ENCODE data around the gene LIMCH1. TPM values are rescaled to one million over a fixed set of nuclear protein-coding genes. Genes with fewer than 3 reads are reported as not detected.
"Not testable (repeated sequence)": the region's sequence is repeated elsewhere in the genome, so short reads cannot be mapped to it uniquely, and the experiment has no call there.

The LIMCH1 gene, protein sequence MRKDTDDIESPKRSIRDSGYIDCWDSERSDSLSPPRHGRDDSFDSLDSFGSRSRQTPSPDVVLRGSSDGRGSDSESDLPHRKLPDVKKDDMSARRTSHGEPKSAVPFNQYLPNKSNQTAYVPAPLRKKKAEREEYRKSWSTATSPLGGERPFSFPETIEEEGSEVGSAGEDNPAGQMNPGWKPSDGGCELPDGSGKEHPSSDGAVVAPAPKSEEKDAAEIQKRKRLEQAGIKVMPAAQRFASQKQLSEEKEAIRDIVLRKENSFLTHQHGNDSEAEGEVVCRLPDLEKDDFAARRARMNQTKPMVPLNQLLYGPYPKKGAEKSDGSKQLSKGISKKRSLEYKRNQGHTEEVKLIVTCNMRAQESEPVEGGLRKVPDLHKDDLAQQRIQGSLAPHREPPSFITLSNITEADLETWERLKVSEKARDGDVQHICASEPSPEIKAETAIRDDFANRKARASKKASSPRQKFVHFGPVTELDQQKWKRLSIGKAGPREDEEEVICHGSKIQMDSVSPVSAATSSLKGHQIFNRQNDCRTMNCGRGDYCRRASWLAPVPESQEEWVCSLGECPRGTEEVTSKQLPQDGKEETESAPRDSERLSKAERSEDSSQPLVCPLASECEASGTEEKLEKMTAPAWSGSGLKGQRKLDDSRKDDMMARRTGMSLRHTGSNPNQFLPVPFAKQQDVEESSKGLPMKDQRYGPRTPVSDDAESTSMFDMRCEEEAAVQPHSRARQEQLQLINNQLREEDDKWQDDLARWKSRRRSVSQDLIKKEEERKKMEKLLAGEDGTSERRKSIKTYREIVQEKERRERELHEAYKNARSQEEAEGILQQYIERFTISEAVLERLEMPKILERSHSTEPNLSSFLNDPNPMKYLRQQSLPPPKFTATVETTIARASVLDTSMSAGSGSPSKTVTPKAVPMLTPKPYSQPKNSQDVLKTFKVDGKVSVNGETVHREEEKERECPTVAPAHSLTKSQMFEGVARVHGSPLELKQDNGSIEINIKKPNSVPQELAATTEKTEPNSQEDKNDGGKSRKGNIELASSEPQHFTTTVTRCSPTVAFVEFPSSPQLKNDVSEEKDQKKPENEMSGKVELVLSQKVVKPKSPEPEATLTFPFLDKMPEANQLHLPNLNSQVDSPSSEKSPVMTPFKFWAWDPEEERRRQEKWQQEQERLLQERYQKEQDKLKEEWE (N-terminal part only)
- total RNA-seq (ENCODE audit: unreplicated experiment) = 257 TPM
- long read RNA-seq, full-length matches to known transcripts = 1 of 75 reads
- long read RNA-seq, partial matches to known transcripts = 62 of 75 reads
- long read RNA-seq, other reads (novel, unspliced or antisense) = 12 of 75 reads

DNA sequence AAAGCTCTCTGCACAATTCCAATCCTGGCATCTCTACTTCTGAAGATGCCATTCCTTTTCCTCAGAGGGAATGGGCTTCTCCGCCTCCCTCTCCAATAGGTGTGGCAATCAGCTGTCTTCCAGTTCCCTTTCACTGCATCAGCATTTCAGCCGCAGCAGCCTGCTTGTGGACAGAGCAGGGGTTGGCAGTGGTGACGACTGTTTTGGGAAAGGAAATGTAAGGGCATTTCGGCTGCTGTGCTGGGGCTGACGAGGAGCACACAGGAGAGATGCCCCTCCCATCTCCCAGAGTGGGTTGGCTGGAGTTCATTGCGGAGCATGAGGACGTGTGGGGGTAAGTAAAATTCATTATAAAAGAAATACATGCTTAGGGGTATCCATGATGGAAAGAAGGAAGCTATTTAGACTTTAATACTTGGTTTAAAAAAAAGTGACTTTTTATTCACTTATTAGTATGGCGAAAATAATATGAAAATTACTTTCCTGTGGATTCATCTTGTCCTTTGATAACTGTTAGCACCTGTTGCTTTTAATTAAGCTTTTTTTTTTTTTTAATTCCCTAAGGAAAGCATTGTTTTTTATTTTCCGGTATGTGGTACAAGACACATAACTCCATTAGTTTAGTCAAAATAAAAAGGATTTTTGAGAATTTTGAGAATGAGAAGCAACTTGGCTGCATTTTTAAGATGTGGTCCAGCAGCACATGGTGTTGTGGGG lies at the start of gene LIMCH1:
LIMCH1 (plus strand) TSS at position 141 of the 717 bp plus-strand sequence. CDS start 67,839 bp downstream, outside the sequence.
- TF ChIP-seq, protein P1, sequence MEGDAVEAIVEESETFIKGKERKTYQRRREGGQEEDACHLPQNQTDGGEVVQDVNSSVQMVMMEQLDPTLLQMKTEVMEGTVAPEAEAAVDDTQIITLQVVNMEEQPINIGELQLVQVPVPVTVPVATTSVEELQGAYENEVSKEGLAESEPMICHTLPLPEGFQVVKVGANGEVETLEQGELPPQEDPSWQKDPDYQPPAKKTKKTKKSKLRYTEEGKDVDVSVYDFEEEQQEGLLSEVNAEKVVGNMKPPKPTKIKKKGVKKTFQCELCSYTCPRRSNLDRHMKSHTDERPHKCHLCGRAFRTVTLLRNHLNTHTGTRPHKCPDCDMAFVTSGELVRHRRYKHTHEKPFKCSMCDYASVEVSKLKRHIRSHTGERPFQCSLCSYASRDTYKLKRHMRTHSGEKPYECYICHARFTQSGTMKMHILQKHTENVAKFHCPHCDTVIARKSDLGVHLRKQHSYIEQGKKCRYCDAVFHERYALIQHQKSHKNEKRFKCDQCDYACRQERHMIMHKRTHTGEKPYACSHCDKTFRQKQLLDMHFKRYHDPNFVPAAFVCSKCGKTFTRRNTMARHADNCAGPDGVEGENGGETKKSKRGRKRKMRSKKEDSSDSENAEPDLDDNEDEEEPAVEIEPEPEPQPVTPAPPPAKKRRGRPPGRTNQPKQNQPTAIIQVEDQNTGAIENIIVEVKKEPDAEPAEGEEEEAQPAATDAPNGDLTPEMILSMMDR (IDR thresholded peaks at IDR 0.05; ENCODE audit: unreplicated experiment) = no peak
- Mint-ChIP-seq H3K4me3 (ENCODE audit: unreplicated experiment) (peak within 1 kb of the TSS; percentile 60), H3K9me3 (ENCODE audit: unreplicated experiment) (no peaks in the 10 kb centered on the region), H3K27ac (ENCODE audit: unreplicated experiment) (peak within 1 kb of the TSS; percentile 76), H3K4me1 (ENCODE audit: unreplicated experiment) (peaks cover 86% of the 10 kb centered on the region), H3K36me3 (ENCODE audit: low read depth, unreplicated experiment) (no peaks in the 10 kb centered on the region), H3K27me3 (ENCODE audit: unreplicated experiment) (peaks cover 4% of the 10 kb centered on the region)
- no peak for DNase-seq (ENCODE audit: low spot score)

DNA sequence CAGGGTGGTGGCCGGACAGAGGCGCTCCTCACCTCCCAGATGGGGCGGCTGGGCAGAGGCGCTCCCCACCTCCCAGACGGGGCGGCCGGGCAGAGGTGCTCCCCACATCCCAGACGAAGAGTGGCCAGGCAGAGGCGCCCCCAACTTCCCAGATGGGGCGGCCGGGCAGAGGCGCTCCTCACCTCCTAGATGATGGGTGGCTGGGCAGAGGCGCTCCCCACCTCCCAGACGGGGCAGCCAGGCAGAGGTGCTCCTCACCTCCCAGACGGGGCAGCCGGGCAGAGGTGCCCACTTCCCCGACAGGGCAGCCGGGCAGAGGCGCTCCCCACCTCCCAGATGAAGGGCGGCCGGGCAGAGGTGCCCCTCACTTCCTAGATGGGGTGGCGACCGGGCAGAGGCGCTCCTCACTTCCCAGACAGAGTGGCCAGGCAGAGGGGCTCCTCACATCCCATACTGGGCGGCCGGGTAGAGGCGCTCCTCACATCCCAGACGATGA lies 46.8 kb upstream of the LIMCH1 start:
- not testable (repeated sequence) for H3K9me3 Mint-ChIP-seq (ENCODE audit: unreplicated experiment); H3K4me3 Mint-ChIP-seq (ENCODE audit: unreplicated experiment); H3K27ac Mint-ChIP-seq (ENCODE audit: unreplicated experiment); H3K27me3 Mint-ChIP-seq (ENCODE audit: unreplicated experiment); DNase-seq (ENCODE audit: low spot score); H3K4me1 Mint-ChIP-seq (ENCODE audit: unreplicated experiment)
- peaks cover 20% of the 10 kb centered on the region for H3K36me3 Mint-ChIP-seq (ENCODE audit: low read depth, unreplicated experiment)

DNA sequence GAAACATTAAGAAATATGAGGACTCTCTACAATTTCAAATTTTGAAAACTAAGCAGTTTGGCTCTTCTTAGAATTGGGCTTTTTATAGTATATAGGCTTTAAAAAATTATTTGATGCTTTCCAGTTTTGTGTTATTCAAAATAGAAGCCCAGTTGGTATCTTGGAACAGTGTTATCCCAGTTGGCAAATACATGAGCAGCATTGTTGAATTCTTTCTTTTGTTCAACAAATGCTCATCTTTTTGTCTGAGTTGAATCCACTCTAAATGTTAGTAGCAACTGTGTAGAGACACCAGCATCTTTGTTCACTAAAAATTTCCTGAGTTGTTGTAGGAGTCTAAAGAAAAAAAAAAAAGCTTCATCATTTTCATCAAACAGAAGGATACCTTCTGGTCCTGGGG lies 41.0 kb upstream of the LIMCH1 start:
- H3K9me3 Mint-ChIP-seq (ENCODE audit: unreplicated experiment) = peaks cover 6% of the 10 kb centered on the region
- H3K4me1 Mint-ChIP-seq (ENCODE audit: unreplicated experiment) = no peaks in the 10 kb centered on the region
- no peaks in the 10 kb centered on the region for H3K27me3 Mint-ChIP-seq (ENCODE audit: unreplicated experiment)
- TF ChIP-seq, protein P1 (IDR thresholded peaks at IDR 0.05; ENCODE audit: unreplicated experiment) = no peak
- no peak for DNase-seq (ENCODE audit: low spot score)
- peaks cover 41% of the 10 kb centered on the region for H3K36me3 Mint-ChIP-seq (ENCODE audit: low read depth, unreplicated experiment)
- H3K4me3 Mint-ChIP-seq (ENCODE audit: unreplicated experiment) = no peak overlapping the region
- H3K27ac Mint-ChIP-seq (ENCODE audit: unreplicated experiment) = no peak overlapping the region

DNA sequence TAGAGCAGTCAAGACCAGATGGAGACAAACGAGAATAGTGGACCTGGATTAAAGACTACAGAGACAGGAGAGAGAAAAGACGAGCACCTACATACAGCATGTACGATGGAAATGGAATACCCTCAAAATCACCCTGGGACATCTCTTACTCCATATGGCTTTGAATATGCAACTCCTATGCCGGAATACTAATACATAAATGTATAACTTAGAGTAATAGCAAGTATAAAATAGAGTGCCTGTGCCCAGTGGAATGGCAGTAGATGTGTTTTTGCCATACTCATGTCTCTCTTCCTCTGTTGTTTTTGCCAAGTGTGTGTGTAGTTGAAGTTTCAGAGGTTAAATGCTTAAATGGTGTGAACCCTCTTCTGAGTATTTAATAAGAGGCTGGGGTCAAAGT lies 39.8 kb upstream of the LIMCH1 start:
- Mint-ChIP-seq H3K27ac (ENCODE audit: unreplicated experiment) (no peak overlapping the region), H3K9me3 (ENCODE audit: unreplicated experiment) (no peaks in the 10 kb centered on the region), H3K27me3 (ENCODE audit: unreplicated experiment) (no peaks in the 10 kb centered on the region), H3K4me1 (ENCODE audit: unreplicated experiment) (no peaks in the 10 kb centered on the region), H3K36me3 (ENCODE audit: low read depth, unreplicated experiment) (peaks cover 47% of the 10 kb centered on the region), H3K4me3 (ENCODE audit: unreplicated experiment) (no peak overlapping the region)
- DNase-seq (ENCODE audit: low spot score) = no peak
- TF ChIP-seq, protein P1 (IDR thresholded peaks at IDR 0.05; ENCODE audit: unreplicated experiment) = no peak
